ENCODE measurements around the gene VIL1. TPM values are rescaled to one million over a fixed set of nuclear protein-coding genes. Genes with fewer than 3 reads are reported as not detected.

Gene VIL1
- total and polyA plus RNA-seq, 2 of the 4 experiments (the other 2 are of a cell fraction) = not detected

DNA sequence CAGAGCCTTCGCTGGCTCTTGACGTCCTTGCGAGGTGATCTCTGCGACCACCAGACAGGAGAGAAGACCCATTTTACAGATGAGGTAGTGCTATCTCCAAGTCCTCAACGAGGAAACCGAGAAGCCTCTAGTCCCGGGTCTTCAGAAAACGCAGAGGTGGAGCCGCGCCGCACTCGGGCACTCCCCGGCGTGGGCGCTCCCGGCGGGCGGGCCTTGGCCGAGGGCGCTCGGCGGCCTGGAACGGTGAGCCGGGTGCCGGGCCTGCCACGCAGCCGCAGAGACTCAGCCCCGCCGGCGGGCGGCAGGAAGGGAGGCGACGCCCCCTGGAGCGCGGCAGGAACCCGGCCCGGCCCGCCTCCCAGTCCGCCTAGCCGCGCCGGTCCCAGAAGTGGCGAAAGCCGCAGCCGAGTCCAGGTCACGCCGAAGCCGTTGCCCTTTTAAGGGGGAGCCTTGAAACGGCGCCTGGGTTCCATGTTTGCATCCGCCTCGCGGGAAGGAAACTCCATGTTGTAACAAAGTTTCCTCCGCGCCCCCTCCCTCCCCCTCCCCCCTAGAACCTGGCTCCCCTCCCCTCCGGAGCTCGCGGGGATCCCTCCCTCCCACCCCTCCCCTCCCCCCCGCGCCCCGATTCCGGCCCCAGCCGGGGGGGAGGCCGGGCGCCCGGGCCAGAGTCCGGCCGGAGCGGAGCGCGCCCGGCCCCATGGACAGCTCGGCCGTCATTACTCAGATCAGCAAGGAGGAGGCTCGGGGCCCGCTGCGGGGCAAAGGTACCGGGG lies 19.3 kb upstream of the VIL1 start, which contains the start of gene CTDSP1:
Gene CTDSP1 (plus strand): TSS at position 478 of the 776 bp plus-strand sequence. CDS start 223 bp downstream, at position 701.
- Histone ChIP-seq H3K23ac (ENCODE audit: low read depth, low read length) (peak within 1 kb of the TSS; percentile 95), H2BK5ac (ENCODE audit: low read depth, low read length, poor library complexity, severe bottlenecking) (peak within 1 kb of the TSS; percentile 98), H3K27me3 (ENCODE audit: control insufficient read depth, insufficient read depth, low read length) (no peaks in the 10 kb centered on the region), H2BK20ac (ENCODE audit: low read depth, low read length) (peak within 1 kb of the TSS; percentile 14), H3K9me3 (ENCODE audit: control insufficient read depth, insufficient read depth, low read length) (no peaks in the 10 kb centered on the region), H2BK120ac (ENCODE audit: low read depth, low read length) (peak within 1 kb of the TSS; percentile 92), H3K4me2 (ENCODE audit: low read depth, low read length) (peak within 1 kb of the TSS; percentile 91), H2BK15ac (ENCODE audit: low read depth, low read length) (peak within 1 kb of the TSS; percentile 75; the same call in 2 of the 3 replicates), H4K91ac (ENCODE audit: insufficient read depth, low read depth, low read length) (peak within 1 kb of the TSS; percentile 87), H3K4me3 (ENCODE audit: insufficient read depth, low read depth, low read length) (peak within 1 kb of the TSS; percentile 96), H3K36me3 (ENCODE audit: control insufficient read depth, insufficient read depth, low read length) (peaks cover 25% of the 10 kb centered on the region), H4K20me1 (ENCODE audit: insufficient read depth, low read length) (peaks cover 13% of the 10 kb centered on the region; the same call in 1 of the 2 replicates), H3K4me1 (ENCODE audit: control insufficient read depth, insufficient read depth, low read length) (peaks cover 25% of the 10 kb centered on the region), H4K5ac (ENCODE audit: low read depth, low read length) (peak within 1 kb of the TSS; percentile 98), H3K14ac (replicated peaks; ENCODE audit: low read depth, low read length) (peak within 1 kb of the TSS; percentile 98), H3K79me1 (ENCODE audit: low read depth in 1 of 2, low read length in 2 of 2) (peaks cover 6 to 34% of the 10 kb centered on the region in 2 experiments; a peak in 3 of 4 replicates), H2AK5ac (ENCODE audit: low read depth, low read length) (peak within 1 kb of the TSS; percentile 98), H2AFZ (replicated peaks; ENCODE audit: low read length, poor library complexity) (peak within 1 kb of the TSS; percentile 88), H3K9ac (ENCODE audit: low read depth, low read length) (peak within 1 kb of the TSS; percentile 92), H4K8ac (ENCODE audit: low read depth in 2 of 2, low read length in 2 of 2) (peak within 1 kb of the TSS; percentile 76 to 98), H3K18ac (ENCODE audit: low read depth, low read length) (peak within 1 kb of the TSS; percentile 85), H3K27ac (ENCODE audit: insufficient read depth, low read length) (peak within 1 kb of the TSS; percentile 97), H3K4ac (ENCODE audit: low read depth, low read length) (peak within 1 kb of the TSS; percentile 99), H3K9me1 (ENCODE audit: insufficient read depth, low read length) (no peaks in the 10 kb centered on the region), H2AK9ac (replicated peaks; ENCODE audit: low read depth, low read length, poor library complexity) (peak within 1 kb of the TSS; percentile 99), H3K56ac (ENCODE audit: extremely low read depth, insufficient read depth, low read length) (peak within 1 kb of the TSS; percentile 92)
- in situ Hi-C loops (cut with MboI; ENCODE audit: low sequenced_read_pairs) (loop anchor here (10.0 kb wide), 2 partner anchors 125 to 255 kb away; partner anchors contain the start of genes AAMP, BCS1L, PNKD and ZNF142), dilution Hi-C loops (cut with HindIII; ENCODE audit: low sequenced_read_pairs, unreplicated experiment) (no loop called here), intact Hi-C loops (cut with micrococcal nuclease) (no loop called here)
- peak; percentile 69 for ATAC-seq (ENCODE audit: low read depth)
- ChIA-PET POLR2A (ENCODE audit: unreplicated experiment) (no interaction called here), CTCF (no interaction called here)
- DNase-seq = peak; percentile 96
- 1% methylated on average over 40 of the region's 78 CpGs; no CpG with 5 or more reads in 1 of the 2 experiments for WGBS, 2 experiments (ENCODE audit: extremely low coverage in 2 of 2, insufficient read length in 1 of 2)
- BruUV-seq (replicated peaks) = no TSS peak
- TF ChIP-seq, protein P1, sequence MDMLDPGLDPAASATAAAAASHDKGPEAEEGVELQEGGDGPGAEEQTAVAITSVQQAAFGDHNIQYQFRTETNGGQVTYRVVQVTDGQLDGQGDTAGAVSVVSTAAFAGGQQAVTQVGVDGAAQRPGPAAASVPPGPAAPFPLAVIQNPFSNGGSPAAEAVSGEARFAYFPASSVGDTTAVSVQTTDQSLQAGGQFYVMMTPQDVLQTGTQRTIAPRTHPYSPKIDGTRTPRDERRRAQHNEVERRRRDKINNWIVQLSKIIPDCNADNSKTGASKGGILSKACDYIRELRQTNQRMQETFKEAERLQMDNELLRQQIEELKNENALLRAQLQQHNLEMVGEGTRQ (IDR thresholded peaks at IDR 0.05; ENCODE audit: low read depth, low read length) = no peak
- no peak for TF ChIP-seq FOS (IDR thresholded peaks at IDR 0.05; ENCODE audit: low read depth, low read length)
- TF ChIP-seq CHD1 (IDR thresholded peaks at IDR 0.05; ENCODE audit: low read depth, low read length) = no peak
- TF ChIP-seq, protein P2, sequence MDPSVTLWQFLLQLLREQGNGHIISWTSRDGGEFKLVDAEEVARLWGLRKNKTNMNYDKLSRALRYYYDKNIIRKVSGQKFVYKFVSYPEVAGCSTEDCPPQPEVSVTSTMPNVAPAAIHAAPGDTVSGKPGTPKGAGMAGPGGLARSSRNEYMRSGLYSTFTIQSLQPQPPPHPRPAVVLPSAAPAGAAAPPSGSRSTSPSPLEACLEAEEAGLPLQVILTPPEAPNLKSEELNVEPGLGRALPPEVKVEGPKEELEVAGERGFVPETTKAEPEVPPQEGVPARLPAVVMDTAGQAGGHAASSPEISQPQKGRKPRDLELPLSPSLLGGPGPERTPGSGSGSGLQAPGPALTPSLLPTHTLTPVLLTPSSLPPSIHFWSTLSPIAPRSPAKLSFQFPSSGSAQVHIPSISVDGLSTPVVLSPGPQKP (IDR thresholded peaks at IDR 0.05; ENCODE audit: borderline replicate concordance, low read depth, low read length) = no peak
- TF ChIP-seq SMC3 (IDR thresholded peaks at IDR 0.05; ENCODE audit: low read depth, low read length) = peak; percentile 28; the same call in 1 of the 2 replicates
- TF ChIP-seq POLR2A (IDR thresholded peaks at IDR 0.05; ENCODE audit: low read depth, low read length) = peak; percentile 23; the same call in 1 of the 2 replicates
- TF ChIP-seq BHLHE40 (IDR thresholded peaks at IDR 0.05; ENCODE audit: low read depth, low read length) = peak; percentile 67; the same call in 1 of the 2 replicates
- no peak for TF ChIP-seq RFX5 (IDR thresholded peaks at IDR 0.05; ENCODE audit: low read depth, low read length)
- peak; percentile 18 for TF ChIP-seq RAD21 (IDR thresholded peaks at IDR 0.05; ENCODE audit: low read length)
- peak; percentile 70 for TF ChIP-seq CEBPB (IDR thresholded peaks at IDR 0.05; ENCODE audit: low read depth, low read length)
- TF ChIP-seq RCOR1 (IDR thresholded peaks at IDR 0.05; ENCODE audit: insufficient replicate concordance, low read length) = no peak
- no peak for TF ChIP-seq MAFK (IDR thresholded peaks at IDR 0.05; ENCODE audit: low read depth, low read length)
- TF ChIP-seq MXI1 (IDR thresholded peaks at IDR 0.05; ENCODE audit: borderline replicate concordance, low read depth, low read length) = peak; percentile 33
- TF ChIP-seq, protein P3, sequence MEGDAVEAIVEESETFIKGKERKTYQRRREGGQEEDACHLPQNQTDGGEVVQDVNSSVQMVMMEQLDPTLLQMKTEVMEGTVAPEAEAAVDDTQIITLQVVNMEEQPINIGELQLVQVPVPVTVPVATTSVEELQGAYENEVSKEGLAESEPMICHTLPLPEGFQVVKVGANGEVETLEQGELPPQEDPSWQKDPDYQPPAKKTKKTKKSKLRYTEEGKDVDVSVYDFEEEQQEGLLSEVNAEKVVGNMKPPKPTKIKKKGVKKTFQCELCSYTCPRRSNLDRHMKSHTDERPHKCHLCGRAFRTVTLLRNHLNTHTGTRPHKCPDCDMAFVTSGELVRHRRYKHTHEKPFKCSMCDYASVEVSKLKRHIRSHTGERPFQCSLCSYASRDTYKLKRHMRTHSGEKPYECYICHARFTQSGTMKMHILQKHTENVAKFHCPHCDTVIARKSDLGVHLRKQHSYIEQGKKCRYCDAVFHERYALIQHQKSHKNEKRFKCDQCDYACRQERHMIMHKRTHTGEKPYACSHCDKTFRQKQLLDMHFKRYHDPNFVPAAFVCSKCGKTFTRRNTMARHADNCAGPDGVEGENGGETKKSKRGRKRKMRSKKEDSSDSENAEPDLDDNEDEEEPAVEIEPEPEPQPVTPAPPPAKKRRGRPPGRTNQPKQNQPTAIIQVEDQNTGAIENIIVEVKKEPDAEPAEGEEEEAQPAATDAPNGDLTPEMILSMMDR (conservative IDR thresholded peaks at IDR 0.05; ENCODE audit: low read depth, low read length) = peak; percentile 28; the same call in 1 of the 2 replicates
